HepG2 (cell line): Measurements from ENCODE around the gene ATP6V0A1. TPM values are rescaled to one million over a fixed set of nuclear protein-coding genes. Genes with fewer than 3 reads are reported as not detected.

Experiments
- ARID3A ChIP-seq: IDR thresholded peaks from 2 replicates; pipeline ENCODE4 v1.6.1; 2012; ENCODE audit warnings: low read depth, low read length, improper control_type of control experiment
- IKZF5 ChIP-seq: IDR thresholded peaks from 2 replicates; pipeline ENCODE4 v1.6.1; 2018; ENCODE audit warnings: missing genetic modification reagents, mild to moderate bottlenecking, missing compliant biosample characterization
- KDM5B ChIP-seq: sonication (generic); formaldehyde crosslinking; IDR thresholded peaks from 2 replicates; pipeline ENCODE4 v1.4.0; 2020; ENCODE audit warnings: missing genetic modification reagents, mild to moderate bottlenecking, borderline replicate concordance
- KLF6 ChIP-seq: IDR thresholded peaks from 2 replicates; pipeline ENCODE4 v1.8.0; 2016; ENCODE audit warnings: missing biosample characterization, missing genetic modification reagents
- NFIC ChIP-seq: IDR thresholded peaks from 2 replicates; pipeline ENCODE4 v1.6.1; 2012; ENCODE audit warnings: mild to moderate bottlenecking, low read length, inconsistent platforms
- NKX3-1 ChIP-seq: sonication (generic); formaldehyde crosslinking; IDR thresholded peaks from 2 replicates; pipeline ENCODE4 v1.5.0; 2020; ENCODE audit warnings: missing genetic modification reagents
- RFX5 ChIP-seq: IDR thresholded peaks from 2 replicates; pipeline ENCODE4 v1.6.1; 2011; ENCODE audit warnings: low read depth, low read length, improper control_type of control experiment
- TP53 ChIP-seq: sonication (generic); formaldehyde crosslinking; conservative IDR thresholded peaks from 2 replicates; pipeline ENCODE4 v1.4.0; 2020; ENCODE audit warnings: missing genetic modification reagents
- ZBED4 ChIP-seq: sonication (generic); formaldehyde crosslinking; IDR thresholded peaks from 2 replicates; pipeline ENCODE4 v1.4.0; 2020; ENCODE audit warnings: missing genetic modification reagents, borderline replicate concordance
- ZNF142 ChIP-seq: sonication (generic); formaldehyde crosslinking; IDR thresholded peaks from 2 replicates; pipeline ENCODE4 v1.4.0; 2020; ENCODE audit warnings: missing genetic modification reagents
- ZNF468 ChIP-seq: sonication (generic); formaldehyde crosslinking; IDR thresholded peaks from 2 replicates; pipeline ENCODE4 v1.8.0; 2022; ENCODE audit warnings: mild to moderate bottlenecking, moderate library complexity, missing genetic modification reagents
- ZNF570 ChIP-seq: sonication (generic); formaldehyde crosslinking; IDR thresholded peaks from 2 replicates; pipeline ENCODE4 v1.4.0; 2020; ENCODE audit warnings: mild to moderate bottlenecking, missing genetic modification reagents, borderline replicate concordance
- ZNF619 ChIP-seq: sonication (generic); formaldehyde crosslinking; IDR thresholded peaks from 2 replicates; pipeline ENCODE4 v1.4.0; 2020; ENCODE audit warnings: mild to moderate bottlenecking, missing genetic modification reagents
- ZNF670 ChIP-seq: sonication (generic); formaldehyde crosslinking; IDR thresholded peaks from 2 replicates; pipeline ENCODE4 v1.8.0; 2022; ENCODE audit warnings: mild to moderate bottlenecking, missing genetic modification reagents, borderline replicate concordance
- ZNF839 ChIP-seq: sonication (generic); formaldehyde crosslinking; IDR thresholded peaks from 2 replicates; pipeline ENCODE4 v1.4.0; 2020; ENCODE audit warnings: missing genetic modification reagents, mild to moderate bottlenecking, borderline replicate concordance
- polyA plus RNA-seq, 8 experiments: library from polyadenylated mRNA; depleted of rRNA in 3 of 8; stranded (reverse) in 7 of 8; unstranded in 1 of 8; fragments of >200 nt; fragmentation: Illumina TruSeq in 4 of 8; extraction: Trizol in 4 of 8; gene quantifications; 2 replicates each; pipeline versions ENCODE4 v1.2.1 to v1.2.3, GENCODE V29; 2011 to 2016; ENCODE audit warnings: low read depth in 4 of 8, missing spikeins in 1 of 8, mixed read lengths in 1 of 8; ENCODE audit not compliant: insufficient read depth in 1 of 8
- total RNA-seq, 5 experiments: library from RNA; depleted of rRNA; stranded (reverse); fragments of >200 nt; fragmentation: Illumina TruSeq; extraction: Trizol; gene quantifications; 2 replicates each; pipeline ENCODE4 v1.2.3, GENCODE V29; 2016; ENCODE audit warnings: low read depth in 1 of 5

The ATP6V0A1 gene
- total and polyA plus RNA-seq, 2 of the 13 experiments (the other 11 are each of a cell fraction or from before 2014, with no cell fraction given) = 27.9 to 54.1 TPM

- TF ChIP-seq NKX3-1 (peak; percentile 56; the same call in 1 of the 2 replicates), KDM5B (CRISPR knock-in tag) (peak; percentile 87; the same call in 1 of the 2 replicates), IKZF5 (CRISPR knock-in tag) (peak; percentile 86), TP53 (CRISPR knock-in tag) (no peak), ZNF670 (no peak; the same call in 1 of the 2 replicates), ZBED4 (CRISPR knock-in tag) (peak; percentile 89; the same call in 1 of the 2 replicates), ZNF142 (CRISPR knock-in tag) (peak; percentile 28; the same call in 1 of the 2 replicates), ZNF570 (CRISPR knock-in tag) (no peak), ZNF839 (CRISPR knock-in tag) (no peak), ZNF619 (CRISPR knock-in tag) (no peak; the same call in 1 of the 2 replicates), RFX5 (0 out of 2 replicates have a peak, but pooled peaks have one; percentile 23), KLF6 (CRISPR knock-in tag) (peak; percentile 87; the same call in 1 of the 2 replicates), ZNF468 (no peak), ARID3A (0 out of 2 replicates have a peak, but pooled peaks have one; percentile 15), NFIC (peak; percentile 54; the same call in 1 of the 2 replicates)
Observed at GRCh38 chr17:42541041-42541833, 82.6 kb downstream of the ATP6V0A1 start (continued).
